HG02884 (cell line): ENCODE results near the gene PRKN.

Experiments used
- ATAC-seq: cut with Tn5 transposase; IDR thresholded peaks from one replicate; pipeline ENCODE4 v1.9.1; 2021; ENCODE audit warnings: mild to moderate bottlenecking, moderate library complexity; ENCODE audit not compliant: unreplicated experiment

PRKN gene

GRCh38 chr6:162621246-162621645 lies 106.3 kb downstream of the PRKN start:
- ATAC-seq = no peak

GRCh38 chr6:162620073-162620472 lies 107.5 kb downstream of the PRKN start:
- ATAC-seq = no peak

DNA sequence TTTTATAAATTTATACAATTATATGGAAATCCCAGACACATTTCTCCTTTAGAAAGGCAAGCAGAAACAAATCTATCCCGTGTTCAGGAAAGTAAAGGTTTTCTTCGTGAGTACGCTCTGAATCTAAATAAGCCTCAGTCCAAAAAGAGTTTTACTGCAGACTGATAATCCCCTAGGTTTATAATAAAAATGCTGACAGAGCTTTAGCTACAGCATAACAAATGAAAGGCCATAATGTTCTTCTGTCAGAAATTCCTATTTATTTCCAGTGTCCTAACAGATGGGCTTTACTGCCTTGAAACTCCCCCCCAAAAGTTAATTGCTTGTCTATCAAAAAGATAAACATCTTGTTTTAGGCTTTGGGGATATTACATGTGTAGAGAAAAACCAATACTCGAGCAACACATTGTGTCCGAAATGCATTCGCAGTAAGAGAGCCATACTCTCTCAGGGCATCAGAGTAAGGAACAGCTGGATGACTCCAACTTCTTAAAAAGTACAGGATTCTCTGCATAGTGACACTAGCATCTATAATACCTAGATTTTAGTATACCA lies 109.0 kb downstream of the PRKN start:
- ATAC-seq = no peak

GRCh38 chr6:162615016-162615705 lies 112.4 kb downstream of the PRKN start:
- no peak for ATAC-seq

DNA sequence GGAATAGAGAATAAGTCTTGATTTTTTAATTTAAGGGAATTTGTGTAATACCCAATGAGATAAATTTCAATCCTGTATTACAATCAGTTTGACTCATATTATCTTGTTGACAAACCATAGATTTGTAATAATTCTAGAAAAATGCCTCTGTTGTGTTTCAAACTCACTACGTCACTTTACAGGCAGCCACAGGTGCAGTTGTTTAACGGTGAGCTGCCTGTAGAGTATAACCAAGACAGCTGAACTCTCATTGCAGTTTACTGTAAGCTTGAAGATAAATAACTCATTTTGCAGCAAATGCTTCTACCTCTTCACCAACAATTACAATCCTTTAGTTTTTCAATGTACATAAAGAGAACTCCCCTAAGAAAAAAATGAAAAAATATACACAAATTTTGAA lies 114.3 kb downstream of the PRKN start:
- ATAC-seq = no peak

DNA sequence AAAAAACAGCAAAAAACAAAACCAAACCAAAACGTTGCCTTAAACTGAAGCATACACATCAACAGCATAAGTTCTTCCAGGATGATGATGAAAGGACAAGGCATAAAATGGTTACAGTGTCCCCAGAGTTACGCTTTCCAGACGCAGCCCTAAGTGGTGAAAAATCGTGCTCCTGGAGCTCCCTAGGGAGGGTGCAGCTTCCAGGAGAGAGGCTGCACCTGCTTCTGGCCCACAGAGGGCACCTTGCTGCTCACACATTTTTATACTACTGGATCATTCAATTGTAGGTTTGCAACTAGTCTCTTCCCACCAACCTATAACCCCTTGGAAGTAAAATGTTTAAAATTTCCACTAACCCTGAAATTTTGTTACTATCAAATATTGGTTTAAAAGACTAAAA lies 115.0 kb downstream of the PRKN start:
- no peak for ATAC-seq

DNA sequence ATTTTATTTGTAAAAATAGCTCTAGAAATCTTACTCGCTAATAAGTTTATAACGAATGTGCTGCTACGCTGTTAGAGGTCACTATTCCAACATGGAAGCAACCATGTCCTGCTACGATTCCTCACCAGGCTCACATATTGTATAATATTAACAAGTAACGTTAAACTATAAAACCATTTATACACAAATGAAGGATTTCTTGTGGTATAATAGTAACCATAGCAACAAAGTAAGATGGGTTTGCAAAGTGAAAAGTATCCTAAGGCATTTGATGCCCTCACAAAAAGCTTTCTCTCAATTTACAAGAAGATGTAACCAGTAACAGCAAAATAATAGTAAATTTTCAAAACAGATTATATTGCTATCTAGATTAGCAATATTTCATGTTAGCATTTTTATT lies 117.2 kb downstream of the PRKN start:
- no peak for ATAC-seq

- no peak for ATAC-seq
Observed at GRCh38 chr6:162605881-162606280, 121.7 kb downstream of the PRKN start.

- ATAC-seq = no peak
Observed at GRCh38 chr6:162603231-162604015, 124.1 kb downstream of the PRKN start.

- ATAC-seq = no peak
Observed at GRCh38 chr6:162602759-162603158, 124.8 kb downstream of the PRKN start.

DNA sequence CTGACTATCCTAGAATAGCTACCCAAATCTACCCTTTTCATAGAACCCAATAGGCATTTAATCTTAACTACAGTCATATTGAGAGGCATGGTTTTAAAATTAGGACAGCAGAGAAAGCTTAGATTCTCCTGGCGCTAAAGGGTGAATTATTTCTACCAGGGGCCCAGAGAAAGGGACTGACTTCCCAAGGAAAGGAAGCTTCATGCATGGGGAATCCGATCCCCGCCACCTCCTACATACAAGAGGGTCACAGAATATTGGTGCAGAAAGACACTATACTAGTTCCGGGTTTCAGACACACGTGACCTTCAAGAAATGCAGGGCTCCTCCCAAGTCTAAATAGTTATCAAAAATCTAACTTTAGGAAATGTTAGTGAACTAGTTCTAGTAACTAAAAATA lies 130.9 kb downstream of the PRKN start:
- ATAC-seq = no peak

- no peak for ATAC-seq
Observed at GRCh38 chr6:162591517-162591916, 136.0 kb downstream of the PRKN start.

- no peak for ATAC-seq
Observed at GRCh38 chr6:162581988-162582780, 145.4 kb downstream of the PRKN start.

- ATAC-seq = no peak
Observed at GRCh38 chr6:162580619-162581018, 146.9 kb downstream of the PRKN start.

GRCh38 chr6:162576016-162576415 lies 151.6 kb downstream of the PRKN start:
- no peak for ATAC-seq

DNA sequence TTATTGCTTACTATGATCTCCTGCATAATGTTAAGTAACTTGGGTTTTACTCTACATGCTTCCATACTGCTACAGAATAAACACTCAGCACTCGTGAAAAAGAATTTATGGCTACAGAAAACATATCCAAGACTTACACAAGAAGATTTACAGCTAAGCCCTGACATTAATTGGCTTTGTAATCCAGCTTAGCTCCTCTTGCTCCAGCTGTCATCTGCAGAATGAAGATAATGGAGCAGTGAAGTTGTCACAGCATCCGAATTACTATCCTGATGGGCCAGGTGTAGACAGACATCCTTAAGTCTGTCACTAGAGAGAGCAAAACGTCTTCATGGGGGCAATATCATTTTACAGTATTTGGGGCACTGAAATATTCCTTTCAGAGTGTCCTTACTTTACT lies 155.3 kb downstream of the PRKN start:
- ATAC-seq = no peak

DNA sequence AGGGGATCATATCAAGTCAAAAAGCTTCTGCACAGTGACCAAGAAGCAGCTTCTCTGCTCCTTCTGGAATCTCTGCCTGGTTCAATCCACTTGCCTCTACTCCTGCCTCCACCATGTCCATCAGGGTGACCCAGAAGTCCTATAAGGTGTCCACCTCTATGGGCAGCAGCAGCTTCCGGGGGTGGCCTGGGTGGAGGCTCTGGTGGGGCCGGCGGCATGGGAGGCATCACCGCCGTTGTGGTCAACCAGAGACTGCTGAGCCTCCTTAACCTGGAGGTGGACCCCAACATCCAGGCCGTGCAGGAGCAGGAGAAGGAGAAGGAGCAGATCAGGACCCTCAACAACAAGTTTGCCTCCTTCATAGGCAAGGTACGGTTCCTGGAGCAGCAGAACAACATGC lies 159.3 kb downstream of the PRKN start:
- no peak for ATAC-seq

DNA sequence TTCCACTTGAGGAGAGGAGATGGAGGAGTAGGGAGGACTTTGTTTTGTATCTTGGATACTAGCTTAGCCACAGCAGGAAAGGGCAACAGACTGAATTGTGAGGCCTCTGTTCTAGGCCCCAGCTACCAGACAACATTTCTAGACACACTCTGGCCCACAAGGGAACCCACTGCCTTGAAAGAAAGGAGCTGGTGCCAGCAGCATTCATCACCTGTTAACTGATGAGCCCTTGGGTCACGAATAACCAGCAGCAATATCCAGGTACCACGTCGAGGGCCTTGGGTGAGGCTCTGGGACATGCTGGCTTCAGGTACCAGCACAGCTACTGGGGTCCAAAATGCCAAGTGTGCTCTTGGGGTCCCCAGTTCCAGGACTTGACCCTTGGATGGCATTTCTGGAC lies 165.5 kb downstream of the PRKN start:
- no peak for ATAC-seq

GRCh38 chr6:162560891-162561290 lies 166.7 kb downstream of the PRKN start:
- no peak for ATAC-seq

- ATAC-seq = no peak
Observed at GRCh38 chr6:162554531-162554930, 173.0 kb downstream of the PRKN start.

GRCh38 chr6:162546905-162547304 lies 180.7 kb downstream of the PRKN start:
- ATAC-seq = no peak
